H9 (cell line): ENCODE measurements around the gene CSTPP1. TPM values are rescaled to one million over a fixed set of nuclear protein-coding genes. Genes with fewer than 3 reads are reported as not detected.

Experiments used
- DNase-seq: peaks from one replicate; pipeline ENCODE4 v3.0.0-alpha.2; 2017
- H2AFZ ChIP-seq: one replicate; pipeline ENCODE4 v1.6.1; 2013; ENCODE audit warnings: mild to moderate bottlenecking, low read length, control low read depth, moderate library complexity
- H2AK5ac ChIP-seq: 2 replicates; pipeline ENCODE4 v1.6.1; 2013; ENCODE audit warnings: low read length, control low read depth, mixed read lengths; ENCODE audit not compliant: insufficient read length
- H2BK120ac ChIP-seq: one replicate; pipeline ENCODE4 v1.6.1; 2013; ENCODE audit warnings: low read depth, mild to moderate bottlenecking, low read length, control low read depth, inconsistent platforms; ENCODE audit not compliant: poor library complexity, severe bottlenecking
- H2BK12ac ChIP-seq: 2 replicates; pipeline ENCODE4 v1.6.1; 2013; ENCODE audit warnings: low read length, control low read depth, mixed read lengths, low read depth; ENCODE audit not compliant: insufficient read length
- H2BK15ac ChIP-seq: 2 replicates; pipeline ENCODE4 v1.6.1; 2013; ENCODE audit warnings: low read depth, low read length, control low read depth
- H2BK20ac ChIP-seq: one replicate; pipeline ENCODE4 v1.6.1; 2013; ENCODE audit warnings: low read depth, mild to moderate bottlenecking, low read length, control low read depth, inconsistent platforms; ENCODE audit not compliant: poor library complexity, severe bottlenecking
- H2BK5ac ChIP-seq: 2 replicates; pipeline ENCODE4 v1.6.1; 2013; ENCODE audit warnings: low read length, control low read depth, mixed read lengths; ENCODE audit not compliant: insufficient read length
- H3K14ac ChIP-seq: 2 replicates; pipeline ENCODE4 v1.6.1; 2013; ENCODE audit warnings: low read length, control low read depth; ENCODE audit not compliant: insufficient read depth
- H3K18ac ChIP-seq: 2 replicates; pipeline ENCODE4 v1.6.1; 2013; ENCODE audit warnings: low read depth, mild to moderate bottlenecking, mixed read lengths, low read length, control low read depth; ENCODE audit not compliant: insufficient read length
- H3K23ac ChIP-seq: 2 replicates; pipeline ENCODE4 v1.6.1; 2013; ENCODE audit warnings: low read length, control low read depth, mixed read lengths, low read depth; ENCODE audit not compliant: insufficient read length
- H3K23me2 ChIP-seq: 2 replicates; pipeline ENCODE4 v1.6.1; 2013; ENCODE audit warnings: low read depth, mild to moderate bottlenecking, mixed read lengths, low read length, control low read depth; ENCODE audit not compliant: insufficient read length, poor library complexity, severe bottlenecking
- H3K27ac ChIP-seq: 2 replicates; pipeline ENCODE4 v1.5.1; 2013; ENCODE audit warnings: low read length, control low read depth, mixed read lengths, low read depth; ENCODE audit not compliant: insufficient read length
- H3K27me3 ChIP-seq: 2 replicates; pipeline ENCODE4 v1.6.1; 2013; ENCODE audit warnings: low read length, control low read depth, inconsistent platforms; ENCODE audit not compliant: insufficient read depth
- H3K4ac ChIP-seq: 2 replicates; pipeline ENCODE4 v1.6.1; 2013; ENCODE audit warnings: low read depth, mild to moderate bottlenecking, control low read depth, inconsistent platforms, low read length, moderate library complexity
- H3K4me1 ChIP-seq: 2 replicates; pipeline ENCODE4 v1.6.1; 2013; ENCODE audit warnings: low read length, control low read depth, inconsistent platforms; ENCODE audit not compliant: insufficient read depth
- H3K4me2 ChIP-seq: 2 replicates; pipeline ENCODE4 v1.6.1; 2013; ENCODE audit warnings: low read length, control low read depth, mixed read lengths; ENCODE audit not compliant: insufficient read length, insufficient read depth
- H3K56ac ChIP-seq: 2 replicates; pipeline ENCODE4 v1.6.1; 2013; ENCODE audit warnings: low read depth, mild to moderate bottlenecking, mixed read lengths, low read length, control low read depth; ENCODE audit not compliant: insufficient read length
- H3K79me1 ChIP-seq: 2 replicates; pipeline ENCODE4 v1.6.1; 2013; ENCODE audit warnings: low read depth, mild to moderate bottlenecking, moderate library complexity, low read length, control low read depth, inconsistent platforms; ENCODE audit not compliant: insufficient read depth, poor library complexity, severe bottlenecking
- H3K79me2 ChIP-seq: 2 replicates; pipeline ENCODE4 v1.6.1; 2013; ENCODE audit warnings: low read length, control low read depth, inconsistent platforms; ENCODE audit not compliant: insufficient read depth
- H3K9ac ChIP-seq: 2 replicates; pipeline ENCODE4 v1.6.1; 2013; ENCODE audit warnings: low read length, control low read depth, mixed read lengths; ENCODE audit not compliant: insufficient read length; ENCODE audit errors: extremely low read depth
- H3K9me3 ChIP-seq: one replicate; pipeline ENCODE4 v1.6.1; 2013; ENCODE audit warnings: low read depth, low read length, inconsistent platforms; ENCODE audit not compliant: control insufficient read depth
- H3T11ph ChIP-seq: one replicate; pipeline ENCODE4 v1.6.1; 2013; ENCODE audit warnings: mild to moderate bottlenecking, low read length, control low read depth, inconsistent platforms
- H4K20me1 ChIP-seq: one replicate; pipeline ENCODE4 v1.6.1; 2013; ENCODE audit not compliant: control insufficient read depth, insufficient read length, insufficient read depth
- H4K5ac ChIP-seq: 2 replicates; pipeline ENCODE4 v1.6.1; 2013; ENCODE audit warnings: low read depth, mild to moderate bottlenecking, mixed read lengths, low read length, control low read depth; ENCODE audit not compliant: insufficient read length
- H4K8ac ChIP-seq: replicated peaks from 2 replicates; pipeline ENCODE4 v1.6.1; 2013; ENCODE audit warnings: low read length, control low read depth, mixed read lengths, low read depth; ENCODE audit not compliant: insufficient read length
- H4K91ac ChIP-seq: 2 replicates; pipeline ENCODE4 v1.6.1; 2013; ENCODE audit warnings: low read depth, mild to moderate bottlenecking, moderate library complexity, mixed read lengths, low read length, control low read depth; ENCODE audit not compliant: insufficient read length
- H3K27ac Mint-ChIP-seq, 3 experiments: 2 replicates in 2 of 3; 3 replicates in 1 of 3; pipeline ENCODE4 v1.8.0; 2020 to 2021; ENCODE audit warnings: mixed read lengths in 3 of 3, mild to moderate bottlenecking in 1 of 3, moderate library complexity in 1 of 3
- H3K27me3 Mint-ChIP-seq: 2 replicates; pipeline ENCODE4 v1.8.0; 2021; ENCODE audit warnings: low read depth, mild to moderate bottlenecking, moderate library complexity, mixed read lengths
- H3K36me3 Mint-ChIP-seq, 3 experiments: 2 replicates in 2 of 3; 3 replicates in 1 of 3; pipeline ENCODE4 v1.8.0; 2020 to 2021; ENCODE audit warnings: low read depth in 3 of 3, mixed read lengths in 3 of 3; ENCODE audit not compliant: insufficient read depth in 1 of 3
- H3K4me1 Mint-ChIP-seq, 2 experiments: 2 replicates each; pipeline ENCODE4 v1.8.0; 2020; ENCODE audit warnings: mixed read lengths in 2 of 2
- H3K4me3 Mint-ChIP-seq, 2 experiments: 2 replicates in 1 of 2; 3 replicates in 1 of 2; pipeline ENCODE4 v1.8.0; 2020 to 2021; ENCODE audit warnings: mild to moderate bottlenecking in 2 of 2, mixed read lengths in 2 of 2, moderate library complexity in 1 of 2
- H3K9me3 Mint-ChIP-seq, 2 experiments: 2 replicates in 1 of 2; 3 replicates in 1 of 2; pipeline ENCODE4 v1.8.0; 2020; ENCODE audit warnings: mild to moderate bottlenecking in 2 of 2, mixed read lengths in 2 of 2, moderate library complexity in 1 of 2
- CTCF ChIP-seq: fragments of 200-600 bp; sonication (generic); conservative IDR thresholded peaks from 3 replicates; pipeline ENCODE4 v1.8.0; 2021; ENCODE audit warnings: antibody characterized with exemption, mild to moderate bottlenecking
- WGBS: extraction: QIAGEN DNeasy Blood & Tissue Kit; methylation state at CpG from one replicate; pipeline ENCODE4 v1.1.7; 2013; ENCODE audit warnings: missing lambda C conversion rate, low lambda C conversion rate, mixed read lengths; ENCODE audit not compliant: insufficient read length; ENCODE audit errors: extremely low coverage; 5-methylcytosine and 5-hydroxymethylcytosine counted together
- total RNA-seq: library from RNA; stranded (reverse); gene quantifications from 2 replicates; pipeline ENCODE4 v1.2.1, GENCODE V29; 2021

CSTPP1 gene
- total RNA-seq, 1 experiment from 2014 or later, result 21.2 TPM

GRCh38 chr11:46944356-46945075 lies 8.0 kb downstream of the CSTPP1 start:
- no peaks in the 10 kb centered on the region for H3K9me3 Mint-ChIP-seq
- H2BK5ac ChIP-seq, result no peak overlapping the region
- H3K4me2 ChIP-seq, result no peak overlapping the region
- no peak overlapping the region for H2BK20ac ChIP-seq
- no peak overlapping the region for H3K27ac ChIP-seq
- H3K36me3 Mint-ChIP-seq, result no peaks in the 10 kb centered on the region; a peak in 1 of 7 replicates
- no peak overlapping the region for H3K9ac ChIP-seq
- no peak overlapping the region for H3K14ac ChIP-seq
- H3K4me3 Mint-ChIP-seq, result no peak overlapping the region
- no CpG with 5 or more reads among the region's 4 CpGs for WGBS
- peaks cover 4% of the 10 kb centered on the region for H3K23me2 ChIP-seq
- no peaks in the 10 kb centered on the region for H3K27me3 ChIP-seq
- no peak overlapping the region for H2BK120ac ChIP-seq
- H2AFZ ChIP-seq, result no peak overlapping the region
- H3K9me3 ChIP-seq, result no peaks in the 10 kb centered on the region
- H2BK15ac ChIP-seq, result no peak overlapping the region
- no peak overlapping the region for H4K91ac ChIP-seq
- TF ChIP-seq CTCF, result no peak
- no peaks in the 10 kb centered on the region for H3K79me2 ChIP-seq
- no peak overlapping the region for H3K4ac ChIP-seq
- no peak for DNase-seq
- H3K56ac ChIP-seq, result no peak overlapping the region
- H4K5ac ChIP-seq, result no peak overlapping the region
- H3K23ac ChIP-seq, result no peak overlapping the region
- no peaks in the 10 kb centered on the region for H4K20me1 ChIP-seq
- no peaks in the 10 kb centered on the region for H3K4me1 ChIP-seq
- no peak overlapping the region for H3T11ph ChIP-seq
- no peak overlapping the region for H2AK5ac ChIP-seq
- no peak overlapping the region for H2BK12ac ChIP-seq
- no peak overlapping the region for H3K18ac ChIP-seq
- peaks cover 2% of the 10 kb centered on the region for H3K79me1 ChIP-seq
- H4K8ac ChIP-seq, result no peak overlapping the region
- H3K4me1 Mint-ChIP-seq, result peaks cover 13 to 15% of the 10 kb centered on the region in 2 experiments
- H3K27me3 Mint-ChIP-seq, result no peaks in the 10 kb centered on the region
- H3K27ac Mint-ChIP-seq, result peak overlapping the region in 2 of 3 experiments; percentile 25 to 48; a peak in 2 of 7 replicates
